HG03135 (cell line): ENCODE data around the gene TENM3.
"Not testable (repeated sequence)": the region's sequence is repeated elsewhere in the genome, so short reads cannot be mapped to it uniquely, and the experiment has no call there.

ENCODE experiments used
- ATAC-seq: cut with Tn5 transposase; IDR thresholded peaks from one replicate; pipeline ENCODE4 v1.9.1; 2021; ENCODE audit warnings: mild to moderate bottlenecking, moderate library complexity; ENCODE audit not compliant: unreplicated experiment

The TENM3 gene

DNA sequence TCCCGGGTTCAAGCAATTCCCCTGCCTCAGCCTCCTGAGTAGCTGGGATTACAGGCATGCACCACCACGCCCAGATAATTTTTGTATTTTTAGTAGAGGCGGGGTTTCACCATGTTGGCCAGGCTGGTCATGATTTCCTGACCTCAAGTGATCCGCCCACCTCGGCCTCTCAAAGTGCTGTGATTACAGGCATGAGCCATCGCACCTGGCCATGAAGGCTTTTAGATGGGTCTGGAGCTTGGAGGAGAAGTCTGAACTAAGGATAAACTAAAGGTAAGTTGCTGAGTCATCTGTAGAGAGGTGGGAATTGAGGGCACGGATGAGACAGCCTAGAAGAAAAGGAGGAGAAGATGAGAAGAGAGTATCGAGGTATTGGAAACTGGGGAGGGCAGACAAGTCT lies at the start of gene TENM3:
Gene TENM3, plus strand, starts transcription at position 199 of the 400 bp plus-strand sequence. CDS start 80,619 bp downstream, outside the sequence.
- ATAC-seq = not testable (repeated sequence)

DNA sequence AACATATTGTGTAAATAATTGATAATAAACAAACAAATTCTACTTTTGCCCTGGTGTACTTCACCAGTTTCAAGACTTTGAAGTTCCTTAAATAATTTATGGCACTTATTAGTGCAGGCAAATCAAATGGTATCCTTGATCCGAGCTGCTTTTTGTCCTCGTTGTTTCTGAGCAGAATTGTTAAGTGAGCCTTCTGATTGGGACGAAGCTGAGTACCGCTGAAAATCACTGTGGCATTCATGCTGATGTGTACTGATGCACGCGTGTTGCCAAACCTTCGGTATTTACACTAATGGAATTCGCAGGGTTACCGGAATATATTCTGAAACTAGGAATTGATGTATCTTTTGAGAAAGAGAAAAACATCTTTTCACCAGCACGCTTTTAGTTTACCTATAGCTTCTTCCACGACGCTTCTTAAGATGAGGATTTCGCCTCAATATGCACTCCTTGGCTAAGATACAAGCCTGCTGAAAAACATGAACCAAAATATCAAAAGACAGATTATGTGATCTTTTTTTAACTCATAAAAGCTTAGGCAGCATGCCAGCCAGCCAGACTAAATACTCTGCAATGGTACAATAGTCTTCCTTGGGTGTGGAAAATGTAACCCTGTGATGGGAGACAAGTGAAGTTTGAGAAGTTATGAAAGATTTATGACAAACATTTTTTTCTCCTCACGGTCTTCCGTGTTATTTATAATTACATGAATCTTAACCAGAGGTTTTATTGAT lies 48.9 kb upstream of the TENM3 start:
- no peak for ATAC-seq

DNA sequence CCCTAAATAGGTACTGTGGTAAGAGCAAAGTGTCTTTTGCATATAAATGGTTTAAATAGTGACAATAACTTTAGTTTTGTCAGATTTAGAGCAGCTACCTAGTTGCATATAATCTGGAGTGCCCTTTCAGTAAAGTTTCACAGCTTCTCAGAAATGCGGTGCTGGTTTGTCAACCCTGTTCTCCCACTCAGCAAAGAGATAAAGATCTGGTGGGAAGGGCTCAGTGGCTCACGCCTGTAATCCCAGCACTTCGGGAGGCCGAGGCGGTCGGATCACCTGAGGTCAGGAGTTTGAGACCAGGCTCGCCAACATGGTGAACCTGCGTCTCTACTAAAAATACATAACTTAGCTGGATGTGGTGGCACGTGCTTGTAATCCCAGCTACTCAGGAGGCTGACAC lies 45.6 kb upstream of the TENM3 start:
- no peak for ATAC-seq

DNA sequence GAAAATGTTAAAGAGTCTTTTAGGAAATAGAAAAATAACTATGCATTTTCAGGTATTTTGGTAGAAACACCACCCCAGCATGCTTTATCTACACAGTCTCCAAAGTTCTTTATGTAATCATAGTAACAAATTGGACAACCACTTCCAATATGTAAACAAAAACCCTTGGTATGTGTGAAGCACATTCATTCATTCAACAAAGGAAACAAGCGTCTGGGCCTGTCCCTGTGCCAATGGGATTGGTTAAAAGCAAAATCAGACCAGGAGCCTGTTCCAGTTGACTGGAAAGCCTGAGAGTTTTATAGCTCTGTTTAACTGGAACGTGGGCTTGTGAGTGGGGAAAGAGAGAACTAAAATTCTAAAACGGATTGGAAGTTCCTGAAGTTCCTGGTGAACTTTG lies 41.3 kb upstream of the TENM3 start:
- ATAC-seq = no peak

GRCh38 chr4:182202650-182203049 lies 40.6 kb upstream of the TENM3 start:
- no peak for ATAC-seq

GRCh38 chr4:182203872-182204411 lies 39.3 kb upstream of the TENM3 start:
- no peak for ATAC-seq

GRCh38 chr4:182205306-182205705 lies 37.9 kb upstream of the TENM3 start:
- no peak for ATAC-seq

DNA sequence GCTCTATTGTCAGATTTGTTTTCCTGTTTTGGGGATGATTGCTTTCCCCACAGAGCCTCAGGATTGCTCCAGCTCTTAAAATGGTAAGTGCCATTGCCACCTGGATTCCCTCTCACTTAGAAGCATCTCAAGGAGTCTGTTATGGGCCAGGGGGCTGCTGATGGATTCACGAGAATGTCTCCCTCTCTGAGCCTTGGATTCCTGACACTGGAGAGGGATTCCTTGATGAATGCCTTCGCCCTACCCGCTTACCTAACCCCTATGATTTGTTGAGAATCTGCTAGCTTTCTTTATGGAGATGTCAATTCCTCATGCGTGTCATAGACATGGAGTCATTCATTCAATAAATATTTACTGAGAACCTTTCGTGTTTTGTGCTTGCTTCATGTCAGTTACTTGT lies 36.9 kb upstream of the TENM3 start:
- no peak for ATAC-seq

DNA sequence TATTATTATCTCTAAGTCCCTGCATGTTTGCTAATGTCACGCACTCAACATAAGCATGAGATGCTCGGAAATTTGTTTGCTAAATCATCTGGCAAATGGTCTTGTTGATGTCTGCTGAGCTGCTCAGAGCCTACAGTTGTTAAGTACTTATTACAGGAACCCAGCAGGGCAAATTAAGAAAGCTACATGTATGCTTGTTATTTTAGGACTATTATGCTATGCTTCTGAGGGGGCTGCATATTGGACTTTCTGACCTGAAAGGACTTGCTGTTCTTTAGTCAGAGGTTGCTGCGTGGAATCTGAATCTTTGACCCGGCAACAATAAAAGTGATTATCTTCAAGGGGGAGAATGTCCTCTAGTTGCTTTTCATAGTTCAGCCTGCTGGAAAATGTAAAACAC lies 36.3 kb upstream of the TENM3 start:
- ATAC-seq = no peak

DNA sequence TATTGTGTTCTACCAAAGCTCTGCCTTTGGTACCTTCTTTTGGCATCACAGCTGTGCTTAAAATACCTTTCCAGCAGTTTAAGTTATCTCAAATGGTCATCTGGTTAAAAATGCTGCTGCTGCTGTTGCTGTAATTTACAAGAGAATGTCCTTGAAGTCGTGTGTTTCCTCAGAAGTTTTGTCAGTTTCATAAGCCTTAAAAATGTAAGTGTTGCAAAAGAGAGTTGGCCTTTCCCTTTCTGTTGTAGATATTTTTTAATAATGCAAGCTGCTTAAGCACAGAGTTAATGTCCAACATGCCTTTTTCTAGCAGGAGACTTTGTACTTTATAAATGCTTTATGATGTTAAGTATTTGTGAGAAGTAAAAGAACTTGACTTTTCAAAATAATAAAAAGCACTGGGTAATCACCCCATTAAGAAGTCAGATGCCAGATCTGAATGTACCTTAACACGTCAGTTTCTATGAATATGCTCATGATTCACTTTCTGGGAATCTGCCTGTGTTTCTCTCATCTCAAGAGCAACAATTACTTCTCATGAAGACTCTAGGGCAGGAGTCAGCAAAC lies 35.3 kb upstream of the TENM3 start:
- ATAC-seq = no peak

DNA sequence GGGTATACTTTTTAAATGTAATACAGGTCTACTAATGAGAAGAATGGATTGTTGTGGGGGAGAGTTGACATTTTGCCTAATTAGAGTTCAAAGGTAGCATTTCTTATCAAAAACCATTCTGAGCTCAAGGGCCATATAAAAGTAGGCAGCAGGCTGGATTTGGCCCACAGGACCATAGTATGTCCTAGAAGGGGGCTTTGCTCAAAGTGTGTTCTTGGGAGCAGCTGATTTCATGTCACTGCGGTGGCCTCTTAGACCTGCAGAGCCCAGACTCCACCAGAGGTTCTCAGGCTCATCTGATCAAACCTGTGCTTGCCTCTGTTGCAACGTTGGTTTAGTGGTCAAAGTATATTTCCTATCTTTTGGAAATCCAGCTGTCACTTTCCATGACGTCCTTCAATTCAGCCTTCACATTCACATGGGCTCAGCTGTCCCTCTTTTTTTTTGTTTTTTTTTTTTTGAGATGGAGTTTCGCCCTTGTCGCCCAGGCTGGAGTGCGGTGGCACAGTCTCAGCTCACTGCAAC lies 34.6 kb upstream of the TENM3 start:
- ATAC-seq = no peak

DNA sequence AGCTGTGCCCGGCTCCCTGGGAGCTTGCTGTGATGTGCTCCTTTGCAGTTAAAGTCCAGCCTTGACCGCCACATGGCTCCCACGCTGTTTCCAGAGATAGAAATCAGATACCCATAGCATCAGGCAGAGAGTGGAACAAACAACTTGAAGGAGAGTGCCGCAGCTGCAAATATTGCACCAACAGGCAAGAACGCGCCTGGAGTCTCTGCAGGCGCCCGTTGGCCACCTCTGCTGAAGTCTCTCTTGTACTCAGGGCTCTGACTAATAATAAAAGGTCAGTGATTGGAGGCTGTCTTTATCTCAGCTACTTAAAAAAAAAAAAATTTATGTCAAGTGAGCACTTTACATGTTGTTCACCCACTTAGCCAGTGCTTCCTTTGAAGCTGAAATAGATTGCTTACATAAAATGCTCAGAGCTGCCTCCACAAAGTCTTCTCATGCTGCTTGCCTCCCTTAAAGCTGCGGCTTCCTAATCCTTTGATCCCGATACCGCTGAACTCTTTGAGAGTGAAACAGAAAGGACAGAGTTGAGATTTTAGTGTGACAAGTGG lies 30.9 kb upstream of the TENM3 start:
- no peak for ATAC-seq

- no peak for ATAC-seq
Observed at GRCh38 chr4:182213004-182213403, 30.2 kb upstream of the TENM3 start.

DNA sequence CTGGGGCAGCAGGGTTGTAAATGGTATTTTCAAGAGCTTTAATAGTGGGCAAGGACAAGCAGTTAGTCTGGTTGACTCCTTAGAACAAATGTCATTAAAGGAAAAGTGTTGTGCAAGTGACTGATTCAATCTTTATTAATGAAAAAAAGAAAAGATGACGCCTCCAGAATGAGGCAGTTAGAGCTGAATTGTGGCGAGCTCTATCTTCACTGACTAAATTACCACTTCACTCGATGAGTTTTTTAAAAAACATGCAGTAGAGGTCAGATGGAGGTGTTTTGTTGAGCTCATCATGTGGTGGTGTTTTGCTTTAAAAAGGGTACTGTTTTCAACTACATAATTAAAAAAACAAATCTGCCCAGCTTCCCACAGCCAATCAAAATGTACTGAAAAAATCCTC lies 28.1 kb upstream of the TENM3 start:
- no peak for ATAC-seq

DNA sequence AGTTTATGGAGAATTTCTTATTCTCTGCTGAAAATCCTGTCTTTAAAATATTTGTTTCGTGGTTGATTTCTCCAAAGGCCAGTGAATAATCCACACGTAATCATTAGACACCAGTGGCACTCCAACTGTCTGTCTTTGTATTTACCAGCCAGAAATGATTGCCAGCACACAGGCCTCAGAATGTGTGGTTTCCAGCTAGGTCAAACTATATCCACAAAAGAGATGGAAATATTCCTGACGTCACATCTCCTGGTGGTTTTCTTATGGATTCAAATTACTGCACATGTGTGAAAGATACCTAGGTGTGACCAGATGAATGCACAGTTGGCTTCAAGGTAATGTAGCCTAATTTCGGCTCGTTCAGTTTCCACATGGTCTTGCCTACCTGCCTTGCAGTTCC lies 27.2 kb upstream of the TENM3 start:
- no peak for ATAC-seq

DNA sequence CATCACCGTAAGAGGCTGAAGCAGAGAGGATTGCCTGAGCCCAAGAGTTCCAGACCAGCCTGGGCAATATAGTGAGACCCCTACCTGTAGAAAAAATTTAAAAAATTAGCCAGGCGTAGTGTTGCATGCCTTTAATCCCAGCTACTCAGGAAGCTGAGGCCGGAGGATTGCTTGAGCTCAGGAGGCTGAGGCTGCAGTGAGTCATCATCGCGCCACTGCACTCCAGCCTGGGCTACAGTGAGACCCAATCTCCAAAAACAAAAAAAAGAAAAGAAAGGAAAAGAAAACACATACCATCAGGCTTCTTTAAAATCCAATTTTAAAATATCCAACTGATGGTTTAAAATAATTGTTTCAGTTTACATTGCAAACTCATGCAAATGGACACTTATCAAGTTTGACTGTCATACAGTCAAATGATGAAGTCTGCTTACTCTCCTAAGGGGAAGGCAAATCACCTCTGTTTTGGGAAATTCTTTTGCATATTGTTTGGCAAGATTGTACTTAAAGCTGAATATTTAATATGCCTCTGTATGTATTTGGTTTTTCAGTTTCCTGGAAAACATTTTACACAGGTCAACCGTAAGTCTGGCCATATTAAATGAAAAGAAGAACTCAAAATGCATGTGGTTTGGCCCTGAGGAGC lies 23.7 kb upstream of the TENM3 start:
- ATAC-seq = no peak

GRCh38 chr4:182221987-182222386 lies 21.2 kb upstream of the TENM3 start:
- ATAC-seq = no peak

GRCh38 chr4:182222766-182223165 lies 20.4 kb upstream of the TENM3 start:
- no peak for ATAC-seq

DNA sequence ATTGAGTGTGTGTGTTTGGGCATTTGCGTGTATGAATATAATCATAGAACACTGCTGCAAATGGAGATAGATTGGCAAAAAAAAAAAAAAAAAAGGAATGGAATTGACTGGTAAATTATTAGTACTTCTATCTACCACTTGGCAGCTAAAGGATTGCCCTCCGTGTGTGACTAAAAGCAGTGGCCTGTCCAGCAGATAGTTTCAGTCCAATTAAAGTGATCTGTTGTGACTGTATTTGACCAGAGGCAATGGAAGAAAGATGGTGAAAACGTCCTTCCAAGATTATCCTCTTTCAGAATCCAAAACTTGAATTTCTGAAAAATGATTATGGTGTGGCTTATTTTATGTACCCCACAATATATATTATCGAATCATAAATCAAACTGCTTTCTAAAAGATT lies 19.5 kb upstream of the TENM3 start:
- ATAC-seq = no peak

DNA sequence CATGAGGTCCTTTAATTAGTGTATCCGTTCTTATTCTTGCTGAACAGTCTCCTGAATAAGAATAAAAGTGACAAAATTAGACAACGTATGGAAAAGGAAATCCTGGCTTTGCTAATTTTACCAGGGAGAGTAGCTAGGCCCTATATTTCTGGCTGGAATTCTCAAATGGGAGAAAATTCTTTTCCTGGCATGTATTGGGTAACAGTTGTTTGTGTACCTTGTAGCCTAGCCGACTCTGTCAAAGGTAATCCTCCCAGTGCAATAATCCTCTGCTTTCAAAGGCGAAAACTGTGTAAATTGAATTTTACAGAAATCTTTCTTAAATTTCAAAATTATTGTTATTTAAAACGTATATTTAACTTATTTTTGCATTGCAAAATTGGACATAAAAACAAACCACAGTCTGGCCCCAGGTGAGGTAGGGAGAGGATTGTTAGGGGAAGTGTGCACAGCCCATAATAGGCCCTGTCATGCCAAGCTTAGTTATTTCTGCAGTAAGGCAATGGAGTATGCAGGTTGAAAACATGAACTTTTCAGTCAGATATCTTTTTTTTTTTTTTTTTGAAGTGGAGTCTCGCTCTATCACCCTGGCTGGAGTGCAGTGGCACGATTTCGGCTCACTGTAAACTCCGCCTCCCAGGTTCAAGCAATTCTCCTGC lies 18.9 kb upstream of the TENM3 start:
- no peak for ATAC-seq

- no peak for ATAC-seq
Observed at GRCh38 chr4:182225257-182225852, 17.8 kb upstream of the TENM3 start.
